Activated naive CD8-positive, alpha-beta T cell treated with anti-CD3 and anti-CD28 coated beads, Interleukin-2, amount 50 U/mL, for 24 hours (primary cell): ENCODE data around the gene CERK.

Experiments used
- ATAC-seq: fragments of 150-1000 bp; cut with Tn5 transposase; one replicate; pipeline ENCODE4 v1.10.0; 2021
- DNase-seq: peaks from one replicate; pipeline ENCODE4 v3.0.0; 2021
- H3K27ac Mint-ChIP-seq: one replicate; pipeline ENCODE4 v1.8.0; 2021; ENCODE audit warnings: mild to moderate bottlenecking, mixed read lengths
- H3K27me3 Mint-ChIP-seq: one replicate; pipeline ENCODE4 v1.8.0; 2021; ENCODE audit warnings: mixed read lengths
- H3K36me3 Mint-ChIP-seq: one replicate; pipeline ENCODE4 v1.8.0; 2021; ENCODE audit warnings: low read depth, mixed read lengths
- H3K4me1 Mint-ChIP-seq: one replicate; pipeline ENCODE4 v1.8.0; 2021; ENCODE audit warnings: mixed read lengths
- H3K4me3 Mint-ChIP-seq: one replicate; pipeline ENCODE4 v1.8.0; 2021; ENCODE audit warnings: mild to moderate bottlenecking, moderate library complexity, mixed read lengths
- H3K9me3 Mint-ChIP-seq: one replicate; pipeline ENCODE4 v1.8.0; 2021; ENCODE audit warnings: mixed read lengths

Gene CERK

DNA sequence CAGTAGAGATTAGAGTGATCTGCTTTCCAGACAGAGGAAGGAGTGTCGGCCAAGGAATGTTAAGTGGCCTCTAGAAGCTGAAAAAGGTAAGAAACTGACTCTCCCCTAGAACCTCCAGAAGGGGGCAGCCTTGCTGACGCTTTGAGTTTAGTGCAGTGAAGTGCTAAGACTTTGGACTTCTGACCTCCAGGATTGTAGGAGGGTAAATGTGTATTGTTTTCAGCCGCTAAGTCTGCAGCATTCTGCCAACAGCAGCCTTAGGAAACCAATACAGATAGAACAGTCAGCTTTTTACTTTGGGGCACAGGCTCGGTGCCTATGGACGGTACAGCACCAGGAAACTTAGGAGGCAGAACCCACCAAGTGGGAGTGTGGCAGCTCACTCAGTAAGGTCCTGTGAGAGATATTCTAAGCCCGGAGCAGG, 20.8 kb upstream of the CERK start:
- Mint-ChIP-seq H3K27me3 (no peaks in the 10 kb centered on the region), H3K4me3 (no peak overlapping the region), H3K4me1 (peaks cover 39% of the 10 kb centered on the region), H3K9me3 (peaks cover 10% of the 10 kb centered on the region), H3K36me3 (peaks cover 26% of the 10 kb centered on the region), H3K27ac (no peak overlapping the region)
- DNase-seq (peak; percentile 65), ATAC-seq (no peak)

DNA sequence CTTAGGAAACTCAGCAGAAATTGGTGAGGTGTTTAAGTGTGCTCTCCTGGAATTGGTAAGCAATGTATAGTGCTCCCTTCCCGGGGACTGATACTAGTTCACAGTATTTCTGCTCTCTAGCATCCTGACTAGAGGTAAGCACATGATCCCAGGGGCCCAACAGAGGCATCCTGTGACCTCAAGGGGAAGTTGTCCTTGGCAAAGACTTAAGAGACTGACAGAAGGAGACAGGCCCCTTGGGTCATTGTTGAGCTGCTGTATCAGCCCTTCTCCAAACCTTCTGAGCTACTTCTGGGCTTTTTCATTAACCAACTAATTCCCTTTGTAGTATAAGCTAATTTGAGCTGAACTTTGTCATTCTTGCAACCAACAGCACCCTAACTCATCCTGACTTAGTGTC, 20.1 kb upstream of the CERK start:
- peaks cover 10% of the 10 kb centered on the region for H3K9me3 Mint-ChIP-seq
- no peak overlapping the region for H3K4me3 Mint-ChIP-seq
- no peaks in the 10 kb centered on the region for H3K27me3 Mint-ChIP-seq
- DNase-seq (no peak), ATAC-seq (no peak)
- no peak overlapping the region for H3K27ac Mint-ChIP-seq
- H3K4me1 Mint-ChIP-seq, result peaks cover 32% of the 10 kb centered on the region
- peaks cover 25% of the 10 kb centered on the region for H3K36me3 Mint-ChIP-seq

DNA sequence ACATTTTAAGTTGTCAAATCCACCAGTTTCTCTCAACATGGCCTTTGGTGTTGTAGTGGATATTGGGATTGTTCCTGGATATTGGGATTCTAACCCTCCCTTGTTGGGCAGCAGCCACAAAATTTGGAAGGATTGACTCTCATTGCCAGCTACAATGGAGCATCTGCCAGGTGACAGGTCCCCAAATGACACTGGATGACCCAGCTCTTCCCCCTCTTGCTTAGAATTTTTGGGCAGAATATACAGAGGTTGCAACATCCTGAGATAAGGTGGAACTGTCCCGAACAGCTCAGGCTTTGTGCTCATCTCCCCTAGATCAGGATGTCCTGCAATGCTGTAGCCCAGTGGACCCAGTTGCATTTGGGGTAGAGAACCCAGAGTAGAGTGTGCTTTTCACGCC, 19.1 kb upstream of the CERK start:
- no peak overlapping the region for H3K27ac Mint-ChIP-seq
- peaks cover 16% of the 10 kb centered on the region for H3K36me3 Mint-ChIP-seq
- DNase-seq (no peak), ATAC-seq (no peak)
- H3K4me3 Mint-ChIP-seq, result no peak overlapping the region
- H3K27me3 Mint-ChIP-seq, result no peaks in the 10 kb centered on the region
- H3K9me3 Mint-ChIP-seq, result peaks cover 10% of the 10 kb centered on the region
- H3K4me1 Mint-ChIP-seq, result peaks cover 29% of the 10 kb centered on the region

DNA sequence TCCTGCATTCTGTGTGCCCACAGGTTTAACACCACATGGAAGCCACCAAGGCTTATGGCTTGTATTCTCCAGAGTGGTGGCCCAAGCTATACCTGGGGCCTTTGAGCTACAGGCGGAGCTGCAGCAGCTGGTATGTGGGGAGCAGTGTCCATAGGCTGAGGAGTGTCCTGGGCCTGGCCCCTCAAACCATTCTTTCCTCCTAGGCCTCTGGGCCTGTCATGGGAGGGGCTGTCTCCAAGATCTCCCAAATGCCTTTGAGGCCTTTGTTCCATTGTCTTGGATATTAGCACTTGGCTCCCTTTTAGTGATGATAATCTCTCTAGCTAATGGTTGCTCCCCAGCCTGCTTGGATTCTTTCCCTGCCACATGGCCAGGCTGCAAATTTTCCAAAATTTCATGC, 18.0 kb upstream of the CERK start:
- no peaks in the 10 kb centered on the region for H3K27me3 Mint-ChIP-seq
- H3K4me1 Mint-ChIP-seq, result peaks cover 24% of the 10 kb centered on the region
- ATAC-seq (no peak), DNase-seq (no peak)
- no peak overlapping the region for H3K4me3 Mint-ChIP-seq
- H3K9me3 Mint-ChIP-seq, result peaks cover 10% of the 10 kb centered on the region
- H3K27ac Mint-ChIP-seq, result no peak overlapping the region
- H3K36me3 Mint-ChIP-seq, result peaks cover 9% of the 10 kb centered on the region

DNA sequence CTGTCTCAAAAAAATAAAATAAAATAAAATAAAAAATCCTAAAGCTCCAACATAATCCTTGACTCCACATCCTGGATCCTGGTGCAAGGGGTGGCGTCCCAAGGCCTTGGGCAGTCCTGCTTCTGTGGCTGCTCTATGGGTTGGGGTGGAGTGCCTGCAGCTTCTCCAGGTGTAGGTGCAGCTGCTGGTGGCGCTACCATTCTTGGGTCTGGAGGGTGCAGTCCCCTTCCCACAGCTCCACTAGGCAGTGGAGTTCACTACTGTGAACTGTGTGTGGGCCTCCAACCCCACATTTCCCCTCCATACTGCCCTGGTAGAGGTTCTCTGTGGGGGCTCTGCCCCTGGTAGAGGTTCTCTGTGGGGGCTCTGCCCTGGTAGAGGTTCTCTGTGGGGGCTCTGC, 17.5 kb upstream of the CERK start:
- peaks cover 10% of the 10 kb centered on the region for H3K9me3 Mint-ChIP-seq
- H3K4me1 Mint-ChIP-seq, result peaks cover 22% of the 10 kb centered on the region
- H3K27me3 Mint-ChIP-seq, result no peaks in the 10 kb centered on the region
- DNase-seq (no peak), ATAC-seq (no peak)
- no peak overlapping the region for H3K4me3 Mint-ChIP-seq
- no peak overlapping the region for H3K27ac Mint-ChIP-seq
- H3K36me3 Mint-ChIP-seq, result peaks cover 5% of the 10 kb centered on the region

DNA sequence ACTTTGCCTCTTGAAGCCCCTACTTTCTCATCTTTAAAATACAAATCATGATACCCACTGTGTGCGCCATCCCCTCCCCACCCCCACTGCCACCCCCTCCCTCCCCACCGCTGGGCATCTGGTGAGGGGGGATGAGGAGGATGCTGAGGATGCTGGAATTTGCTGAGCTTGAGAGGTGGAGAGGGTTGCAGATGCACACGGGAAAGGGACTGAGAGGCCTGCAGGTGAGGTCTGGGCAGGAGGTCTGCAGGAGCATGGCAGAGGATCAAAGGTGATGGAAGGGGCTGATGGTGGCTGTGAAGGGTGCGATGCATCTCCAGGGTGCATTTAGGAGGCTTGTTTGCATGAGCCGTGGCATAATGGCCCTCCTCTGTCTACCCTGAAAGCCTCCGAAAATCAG, 16.8 kb upstream of the CERK start:
- H3K27me3 Mint-ChIP-seq, result no peaks in the 10 kb centered on the region
- ATAC-seq (no peak), DNase-seq (no peak)
- H3K9me3 Mint-ChIP-seq, result peaks cover 10% of the 10 kb centered on the region
- peaks cover 26% of the 10 kb centered on the region for H3K4me1 Mint-ChIP-seq
- no peak overlapping the region for H3K4me3 Mint-ChIP-seq
- peaks cover 5% of the 10 kb centered on the region for H3K36me3 Mint-ChIP-seq
- no peak overlapping the region for H3K27ac Mint-ChIP-seq

DNA sequence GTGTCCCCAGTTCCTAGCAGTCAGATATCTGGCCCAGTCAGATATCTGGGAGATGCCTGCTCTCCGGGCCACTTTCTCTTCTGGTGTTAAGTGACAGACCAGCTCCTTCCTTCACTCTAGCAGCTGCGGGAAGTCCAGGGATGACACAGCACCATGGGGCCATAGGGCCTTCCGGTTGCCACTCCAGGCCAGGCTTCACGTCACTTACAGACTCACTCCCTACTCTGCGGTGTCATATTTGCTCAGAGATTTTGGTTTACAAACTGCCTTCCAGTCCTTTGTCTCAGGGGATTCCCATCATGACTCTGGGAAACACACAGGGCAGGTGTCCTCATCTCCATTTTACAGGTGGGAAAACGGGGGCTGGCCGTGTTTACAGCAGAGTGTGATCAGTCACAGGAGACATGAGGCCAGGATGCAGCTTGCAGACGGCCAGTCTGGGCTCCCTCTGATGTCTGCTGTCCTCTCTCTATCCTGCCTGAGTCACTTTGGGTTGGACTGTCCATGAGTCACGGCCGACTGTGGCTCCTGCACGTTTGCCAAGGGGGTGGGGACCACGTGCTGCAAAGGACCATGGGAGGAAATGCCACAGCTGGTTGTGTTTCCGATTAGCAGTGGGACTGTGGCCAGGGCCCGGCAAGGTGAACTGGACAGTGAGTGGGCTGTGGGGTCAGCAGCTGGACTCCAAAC, 16.2 kb upstream of the CERK start:
- Mint-ChIP-seq H3K27me3 (no peaks in the 10 kb centered on the region), H3K4me3 (peak overlapping the region; percentile 25), H3K4me1 (peaks cover 32% of the 10 kb centered on the region), H3K9me3 (peaks cover 10% of the 10 kb centered on the region), H3K27ac (peak overlapping the region; percentile 64), H3K36me3 (peaks cover 5% of the 10 kb centered on the region)
- no peak for DNase-seq
- peak; percentile 31 for ATAC-seq

DNA sequence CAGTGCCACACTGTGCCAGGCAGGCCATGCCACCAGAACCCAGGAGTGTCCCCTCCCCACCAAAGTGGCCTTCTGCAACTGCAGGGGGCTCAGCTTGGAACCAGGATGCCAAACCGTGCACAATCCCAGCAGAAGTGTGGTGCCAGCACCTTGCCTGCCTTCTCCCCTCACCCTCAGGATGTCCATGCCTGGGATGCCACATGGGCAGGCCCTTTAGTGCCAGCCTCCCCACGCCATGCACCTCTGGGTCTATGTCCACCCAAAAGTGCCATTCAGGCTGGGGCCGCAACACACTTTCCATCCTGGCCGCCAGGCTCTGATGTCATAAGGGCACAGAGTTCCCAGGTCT, 15.7 kb upstream of the CERK start:
- H3K36me3 Mint-ChIP-seq, result peaks cover 5% of the 10 kb centered on the region
- peaks cover 10% of the 10 kb centered on the region for H3K9me3 Mint-ChIP-seq

DNA sequence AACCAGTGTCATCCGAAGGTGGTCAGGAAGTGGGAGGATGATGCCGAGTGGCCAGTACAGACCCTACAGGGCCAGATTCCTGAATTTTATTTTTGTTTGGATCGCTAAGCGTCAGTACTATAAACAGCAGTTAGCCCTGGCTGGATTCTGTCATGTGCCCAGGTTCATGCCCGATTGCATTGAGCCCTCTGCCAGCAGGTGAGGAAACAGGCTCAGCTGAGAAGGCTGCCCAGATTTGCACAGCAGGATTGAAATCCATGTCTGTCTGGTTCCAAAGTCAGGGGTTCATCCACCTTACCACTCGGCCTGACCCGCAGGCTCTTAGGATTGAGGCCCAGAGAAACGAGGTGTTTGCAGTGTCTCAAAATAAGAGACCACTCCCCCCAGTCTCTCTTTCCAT, 15.3 kb upstream of the CERK start:
- Mint-ChIP-seq H3K27me3 (no peaks in the 10 kb centered on the region), H3K9me3 (peaks cover 10% of the 10 kb centered on the region), H3K36me3 (peaks cover 5% of the 10 kb centered on the region), H3K4me3 (no peak overlapping the region), H3K4me1 (peaks cover 32% of the 10 kb centered on the region), H3K27ac (no peak overlapping the region)
- ATAC-seq (no peak), DNase-seq (no peak)

More for the DNA sequence above, 15.7 kb upstream of the CERK start:
- peaks cover 35% of the 10 kb centered on the region for H3K4me1 Mint-ChIP-seq
- ATAC-seq, result no peak
- no peaks in the 10 kb centered on the region for H3K27me3 Mint-ChIP-seq
- no peak overlapping the region for H3K4me3 Mint-ChIP-seq
- DNase-seq, result no peak
- peak overlapping the region; percentile 64 for H3K27ac Mint-ChIP-seq

DNA sequence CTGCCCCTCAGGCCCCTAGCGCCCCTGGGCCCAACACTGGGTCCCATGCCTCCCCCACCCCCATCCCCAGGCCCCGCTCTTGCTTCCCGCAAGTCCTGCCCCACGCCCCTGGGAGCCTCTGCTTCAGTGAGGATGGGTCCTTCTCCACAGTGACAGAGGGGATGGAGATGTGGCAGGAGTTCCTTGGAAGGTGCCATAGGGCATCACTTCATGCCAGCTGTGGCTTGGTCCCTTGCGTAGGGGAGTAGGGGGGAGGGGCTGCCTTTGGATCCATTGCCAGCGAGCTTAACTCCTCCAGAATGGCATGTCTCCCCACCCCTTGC, 14.9 kb upstream of the CERK start:
- H3K4me1 Mint-ChIP-seq, result peaks cover 31% of the 10 kb centered on the region
- H3K27me3 Mint-ChIP-seq, result no peaks in the 10 kb centered on the region
- no peak for DNase-seq
- H3K27ac Mint-ChIP-seq, result no peak overlapping the region
- H3K4me3 Mint-ChIP-seq, result no peak overlapping the region
- ATAC-seq, result no peak
- peaks cover 5% of the 10 kb centered on the region for H3K36me3 Mint-ChIP-seq
- H3K9me3 Mint-ChIP-seq, result peaks cover 10% of the 10 kb centered on the region

DNA sequence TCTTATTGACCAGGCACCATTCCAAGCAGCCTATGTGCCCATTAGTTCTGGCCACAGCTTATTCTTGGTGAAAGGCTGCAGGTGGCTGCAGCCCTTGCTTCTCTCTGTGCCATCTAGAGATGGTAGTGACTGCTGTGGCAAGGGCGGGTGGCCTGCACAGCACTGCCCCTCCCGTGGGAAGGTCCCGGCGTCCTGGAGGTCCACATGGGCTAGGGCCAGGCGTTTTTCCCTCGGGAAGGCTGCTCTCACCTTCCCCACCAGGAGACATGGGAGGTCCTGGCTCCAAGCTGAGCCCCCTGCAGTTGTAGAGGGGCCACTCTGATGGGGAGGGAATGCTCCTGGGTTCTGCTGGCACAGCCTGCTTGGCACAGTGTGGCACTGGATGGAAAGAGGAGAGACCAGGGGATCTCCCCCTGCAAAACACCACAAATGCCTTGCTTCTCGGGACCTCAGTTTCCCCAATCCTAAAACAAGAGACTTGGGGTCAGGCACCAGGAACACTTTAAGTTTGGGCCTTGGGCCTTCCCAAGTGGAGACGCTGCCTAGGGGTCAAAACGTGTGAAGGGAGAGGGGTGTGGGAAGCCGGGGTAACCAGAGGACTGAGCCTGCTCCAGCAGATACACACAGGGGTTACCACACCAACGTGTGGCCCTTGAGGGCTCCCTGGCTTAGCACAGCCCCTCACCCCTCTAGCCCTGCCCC, 14.4 kb upstream of the CERK start:
- ATAC-seq, result no peak
- Mint-ChIP-seq H3K27me3 (no peaks in the 10 kb centered on the region), H3K9me3 (peaks cover 10% of the 10 kb centered on the region), H3K36me3 (peaks cover 5% of the 10 kb centered on the region), H3K4me3 (no peak overlapping the region), H3K27ac (no peak overlapping the region), H3K4me1 (peaks cover 31% of the 10 kb centered on the region)
- no peak for DNase-seq

DNA sequence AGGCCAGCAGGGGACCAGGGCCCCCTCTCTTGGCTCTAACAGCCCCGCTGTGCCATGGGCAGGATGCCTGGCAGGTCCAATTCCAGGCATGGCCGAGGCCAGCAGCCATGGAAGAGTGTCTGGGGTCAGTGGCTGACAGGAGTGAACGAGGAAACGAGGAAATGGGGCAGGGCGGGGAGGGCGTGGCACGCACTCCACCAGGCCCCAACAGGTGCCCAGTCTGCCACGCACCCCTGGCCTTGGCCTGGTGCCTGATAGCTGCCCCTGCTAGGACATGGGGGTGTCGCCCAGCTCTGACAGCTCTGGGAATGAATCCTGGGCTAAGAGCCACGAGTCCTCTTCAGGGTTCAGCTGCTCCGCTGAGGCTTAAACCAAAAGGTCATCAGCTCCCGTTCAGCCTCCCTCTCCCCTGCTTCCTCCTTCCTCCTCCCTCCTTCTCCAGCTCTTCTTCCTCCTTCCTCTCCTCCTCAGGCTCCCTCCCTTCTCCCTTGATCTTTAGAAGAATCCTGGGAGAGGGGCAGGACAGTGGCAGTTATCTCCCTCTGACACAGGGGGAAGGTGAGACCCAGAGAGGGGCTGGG, 12.9 kb upstream of the CERK start:
- DNase-seq (no peak), ATAC-seq (no peak)
- no peaks in the 10 kb centered on the region for H3K36me3 Mint-ChIP-seq
- H3K27ac Mint-ChIP-seq, result peak overlapping the region; percentile 79
- H3K9me3 Mint-ChIP-seq, result no peaks in the 10 kb centered on the region
- H3K27me3 Mint-ChIP-seq, result no peaks in the 10 kb centered on the region
- no peak overlapping the region for H3K4me3 Mint-ChIP-seq
- H3K4me1 Mint-ChIP-seq, result peaks cover 31% of the 10 kb centered on the region

DNA sequence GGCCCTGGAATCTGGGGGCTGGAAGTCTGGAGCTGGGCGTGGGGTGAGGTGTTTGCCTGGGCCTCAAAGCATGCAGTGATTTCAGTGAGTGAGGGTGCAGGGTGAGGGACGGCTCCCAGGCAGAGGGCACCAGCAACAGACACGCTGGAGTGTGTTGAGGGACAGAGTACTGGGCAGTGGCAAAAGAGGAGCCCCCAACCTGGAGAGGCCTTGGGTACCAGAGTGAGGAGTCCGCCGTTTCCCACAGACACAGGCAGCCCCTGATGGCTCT, 12.4 kb upstream of the CERK start:
- H3K4me3 Mint-ChIP-seq, result no peak overlapping the region
- H3K27ac Mint-ChIP-seq, result peak overlapping the region; percentile 79
- no peaks in the 10 kb centered on the region for H3K9me3 Mint-ChIP-seq
- H3K36me3 Mint-ChIP-seq, result no peaks in the 10 kb centered on the region
- no peak for DNase-seq
- no peak for ATAC-seq
- peaks cover 31% of the 10 kb centered on the region for H3K4me1 Mint-ChIP-seq
- H3K27me3 Mint-ChIP-seq, result no peaks in the 10 kb centered on the region

DNA sequence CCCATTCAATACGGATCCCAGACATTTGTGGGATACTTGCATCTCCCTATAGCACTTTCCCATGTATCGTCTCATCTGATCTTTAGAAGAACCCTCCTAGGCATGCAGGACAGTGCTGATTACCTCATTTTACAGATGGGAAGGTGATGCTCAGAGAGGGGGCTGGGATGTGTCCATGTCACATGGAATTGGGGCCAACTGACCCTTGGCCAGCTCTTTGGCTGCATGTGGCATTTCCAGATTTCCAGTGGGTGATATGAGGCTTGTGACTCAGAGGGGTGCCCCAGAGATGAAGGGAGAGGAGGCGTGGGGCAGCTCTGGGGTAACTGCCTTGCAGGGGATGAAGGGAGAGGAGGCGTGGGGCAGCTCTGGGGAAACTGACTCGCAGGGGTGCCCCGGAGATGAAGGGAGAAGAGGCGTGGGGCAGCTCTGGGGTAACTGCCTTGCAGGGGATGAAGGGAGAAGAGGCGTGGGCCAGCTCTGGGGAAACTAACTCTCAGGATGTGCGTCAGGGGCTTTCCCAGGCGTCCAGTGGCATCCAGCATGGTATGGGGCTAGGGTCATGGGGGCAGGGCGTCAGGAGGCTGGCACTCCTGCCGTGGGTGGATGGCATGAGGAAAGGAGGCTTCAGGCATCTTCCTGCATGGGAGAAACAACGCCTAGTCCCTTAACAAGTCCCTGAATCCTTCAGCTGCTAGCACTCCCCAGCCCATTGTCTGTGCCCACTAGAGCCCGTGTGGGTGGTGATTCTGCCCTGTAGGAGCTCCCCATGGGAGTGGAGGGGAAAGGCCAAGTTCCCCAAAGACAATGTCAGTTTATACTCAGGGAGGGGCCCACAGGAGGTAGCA, 11.9 kb upstream of the CERK start:
- ATAC-seq (peak; percentile 55), DNase-seq (no peak)
- Mint-ChIP-seq H3K9me3 (no peaks in the 10 kb centered on the region), H3K27me3 (no peaks in the 10 kb centered on the region), H3K27ac (peak overlapping the region; percentile 79), H3K36me3 (no peaks in the 10 kb centered on the region), H3K4me1 (peaks cover 31% of the 10 kb centered on the region), H3K4me3 (peak overlapping the region; percentile 42)
